ENCODE results near the gene SLC1A2.

The SLC1A2 gene

GRCh38 chr11:35418282-35419183 lies 825 bp downstream of the SLC1A2 start:
- DNase-seq (ENCODE audit: extremely low spot score) = peak; percentile 39
- ChIA-PET POLR2A (interaction anchor here (1.0 kb wide), 1 partner anchor 503 kb away, joined by 3 read pairs; the partner anchor contains the start of genes APIP and PDHX), CTCF (interaction anchor here (0.7 kb wide), 1 partner anchor 841 kb away, joined by 3 read pairs; no protein-coding TSS in a partner anchor)
- TF ChIP-seq SP1 (IDR thresholded peaks at IDR 0.05) (no peak), NFRKB (IDR thresholded peaks at IDR 0.05) (no peak), SUZ12 (IDR thresholded peaks at IDR 0.05) (peak; percentile 57; the same call in 1 of the 2 replicates), L3MBTL2 (conservative IDR thresholded peaks at IDR 0.05) (no peak), FOXM1 (IDR thresholded peaks at IDR 0.05; ENCODE audit: borderline replicate concordance) (no peak), TARDBP (IDR thresholded peaks at IDR 0.05) (no peak)

- ChIA-PET POLR2A (no interaction called here), CTCF (no interaction called here)
- TF ChIP-seq ARNT (IDR thresholded peaks at IDR 0.05) (no peak), TARDBP (IDR thresholded peaks at IDR 0.05) (no peak), CTBP1 (IDR thresholded peaks at IDR 0.05; ENCODE audit: borderline replicate concordance) (no peak), BHLHE40 (IDR thresholded peaks at IDR 0.05; ENCODE audit: borderline replicate concordance) (no peak), ELF4 (IDR thresholded peaks at IDR 0.05) (no peak), PKNOX1 (IDR thresholded peaks at IDR 0.05) (no peak), SP1 (IDR thresholded peaks at IDR 0.05) (no peak), L3MBTL2 (conservative IDR thresholded peaks at IDR 0.05) (no peak), ZNF384 (IDR thresholded peaks at IDR 0.05) (no peak), HDGF (IDR thresholded peaks at IDR 0.05; ENCODE audit: borderline replicate concordance) (no peak), NFRKB (IDR thresholded peaks at IDR 0.05) (no peak), LEF1 (IDR thresholded peaks at IDR 0.05; ENCODE audit: borderline replicate concordance) (no peak), FOXA1 (IDR thresholded peaks at IDR 0.05) (no peak), FOXK2 (IDR thresholded peaks at IDR 0.05) (no peak), SUZ12 (IDR thresholded peaks at IDR 0.05) (no peak), FOXM1 (IDR thresholded peaks at IDR 0.05; ENCODE audit: borderline replicate concordance) (no peak)
- no peak for DNase-seq (ENCODE audit: extremely low spot score)
Observed at GRCh38 chr11:35415487-35415886, 3.9 kb downstream of the SLC1A2 start.

- no peak for DNase-seq (ENCODE audit: extremely low spot score)
- CTCF ChIA-PET = no interaction called here
- TF ChIP-seq CTBP1 (IDR thresholded peaks at IDR 0.05; ENCODE audit: borderline replicate concordance) = no peak
- TF ChIP-seq ELF4 (IDR thresholded peaks at IDR 0.05) = no peak
- TF ChIP-seq SP1 (IDR thresholded peaks at IDR 0.05) = no peak
- TF ChIP-seq L3MBTL2 (conservative IDR thresholded peaks at IDR 0.05) = no peak
- no peak for TF ChIP-seq LEF1 (IDR thresholded peaks at IDR 0.05; ENCODE audit: borderline replicate concordance)
- no peak for TF ChIP-seq PKNOX1 (IDR thresholded peaks at IDR 0.05)
- no peak for TF ChIP-seq NFRKB (IDR thresholded peaks at IDR 0.05)
- TF ChIP-seq ZNF384 (IDR thresholded peaks at IDR 0.05) = no peak
- TF ChIP-seq HDGF (IDR thresholded peaks at IDR 0.05; ENCODE audit: borderline replicate concordance) = no peak
- POLR2A ChIA-PET = no interaction called here
Observed at GRCh38 chr11:35414776-35415175, 4.6 kb downstream of the SLC1A2 start.

GRCh38 chr11:35414311-35414710 lies 5.0 kb downstream of the SLC1A2 start:
- TF ChIP-seq ELF4 (IDR thresholded peaks at IDR 0.05) (no peak), ZNF384 (IDR thresholded peaks at IDR 0.05) (no peak), FOXM1 (IDR thresholded peaks at IDR 0.05; ENCODE audit: borderline replicate concordance) (no peak), HDGF (IDR thresholded peaks at IDR 0.05; ENCODE audit: borderline replicate concordance) (no peak), CTBP1 (IDR thresholded peaks at IDR 0.05; ENCODE audit: borderline replicate concordance) (no peak), SP1 (IDR thresholded peaks at IDR 0.05) (no peak), L3MBTL2 (conservative IDR thresholded peaks at IDR 0.05) (no peak), SUZ12 (IDR thresholded peaks at IDR 0.05) (no peak), FOXK2 (IDR thresholded peaks at IDR 0.05) (no peak), NFRKB (IDR thresholded peaks at IDR 0.05) (no peak), ARNT (IDR thresholded peaks at IDR 0.05) (no peak), PKNOX1 (IDR thresholded peaks at IDR 0.05) (no peak), FOXA1 (IDR thresholded peaks at IDR 0.05) (no peak), LEF1 (IDR thresholded peaks at IDR 0.05; ENCODE audit: borderline replicate concordance) (no peak), TARDBP (IDR thresholded peaks at IDR 0.05) (no peak), BHLHE40 (IDR thresholded peaks at IDR 0.05; ENCODE audit: borderline replicate concordance) (no peak)
- no peak for DNase-seq (ENCODE audit: extremely low spot score)
- POLR2A ChIA-PET = no interaction called here
- CTCF ChIA-PET = no interaction called here

- ChIA-PET CTCF (interaction anchor here (0.8 to 1.2 kb wide), 2 partner anchors 16 to 74 kb away, joined by 3 read pairs; no protein-coding TSS in a partner anchor), POLR2A (no interaction called here)
- no peak for DNase-seq (ENCODE audit: extremely low spot score)
- TF ChIP-seq FOXA1 (IDR thresholded peaks at IDR 0.05) (no peak), SP1 (IDR thresholded peaks at IDR 0.05) (no peak), ELF4 (IDR thresholded peaks at IDR 0.05) (no peak), NFRKB (IDR thresholded peaks at IDR 0.05) (no peak)
Observed at GRCh38 chr11:35413598-35413997, 5.8 kb downstream of the SLC1A2 start.

GRCh38 chr11:35412285-35412684 lies 7.1 kb downstream of the SLC1A2 start:
- ChIA-PET POLR2A (no interaction called here), CTCF (interaction anchor here (0.6 to 1.2 kb wide), 2 partner anchors 76 to 257 kb away, joined by 3 to 4 read pairs; no protein-coding TSS in a partner anchor)
- peak; percentile 45 for DNase-seq (ENCODE audit: extremely low spot score)
- TF ChIP-seq ZNF384 (IDR thresholded peaks at IDR 0.05) = no peak
- no peak for TF ChIP-seq SP1 (IDR thresholded peaks at IDR 0.05)
- no peak for TF ChIP-seq BHLHE40 (IDR thresholded peaks at IDR 0.05; ENCODE audit: borderline replicate concordance)
- no peak for TF ChIP-seq FOXA1 (IDR thresholded peaks at IDR 0.05)
- no peak for TF ChIP-seq SUZ12 (IDR thresholded peaks at IDR 0.05)
- no peak for TF ChIP-seq ELF4 (IDR thresholded peaks at IDR 0.05)
- TF ChIP-seq ARNT (IDR thresholded peaks at IDR 0.05) = no peak

All from HEK293T (cell line).